ENCODE results near the gene GBA2. TPM values are rescaled to one million over a fixed set of nuclear protein-coding genes. Genes with fewer than 3 reads are reported as not detected.
A peak's percentile ranks its signal among the peaks of the same experiment; 100 is the strongest.

Gene GBA2
- polyA plus RNA-seq, 1 of the 3 experiments (the other 2 are of a cell fraction) = 71.5 TPM

DNA sequence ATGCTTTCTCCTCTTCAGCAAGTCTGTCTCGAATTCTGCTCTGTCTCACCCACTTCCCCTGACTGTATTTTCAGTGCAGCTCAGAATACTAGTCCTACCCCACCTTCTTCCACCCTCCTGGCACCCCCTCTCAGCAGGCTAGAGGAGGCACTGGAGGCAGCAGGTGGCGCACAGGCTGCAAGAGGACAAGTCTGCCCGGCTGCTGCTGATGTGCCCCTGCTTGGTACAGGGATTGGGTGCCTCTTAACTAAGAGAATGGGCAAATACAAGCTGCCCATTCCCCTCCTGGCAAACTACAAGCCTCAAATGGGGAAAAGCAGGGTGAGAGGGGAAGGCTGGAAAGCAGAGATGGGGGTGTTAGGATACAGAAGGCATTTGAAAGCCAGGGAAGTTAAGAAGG lies 22.1 kb downstream of the GBA2 start:
- DNase-seq = no peak
- Histone ChIP-seq H3K4me2 (peak overlapping the region; percentile 91), H3K79me2 (ENCODE audit: insufficient read depth) (peaks cover 93% of the 10 kb centered on the region), H3K27ac (ENCODE audit: low read depth in 2 of 2, low read length in 1 of 2) (peak overlapping the region; percentile 68 to 94), H3F3A (replicated peaks; ENCODE audit: insufficient read depth) (peaks cover 28% of the 10 kb centered on the region), H3K36me3 (replicated peaks in 1 of 2; ENCODE audit: control insufficient read depth in 1 of 2, insufficient read depth in 2 of 2, low read length in 1 of 2) (peaks cover 40% of the 10 kb centered on the region in 2 experiments), H3K9ac (peak overlapping the region; percentile 62), H3K4me3 (ENCODE audit: low read depth in 2 of 2, low read length in 1 of 2) (no peak overlapping the region), H3K9me2 (no peaks in the 10 kb centered on the region), H3K27me3 (ENCODE audit: insufficient read depth) (no peaks in the 10 kb centered on the region), H4K20me1 (ENCODE audit: insufficient read depth) (peaks cover 18% of the 10 kb centered on the region), H3K4me1 (ENCODE audit: control insufficient read depth in 1 of 2, insufficient read depth in 2 of 2, low read depth in 1 of 2, low read length in 1 of 2) (peaks cover 27 to 36% of the 10 kb centered on the region in 2 experiments), H3K9me3 (no peaks in the 10 kb centered on the region), H2AFZ (ENCODE audit: low read depth) (no peak overlapping the region)
- TF ChIP-seq, protein P1, sequence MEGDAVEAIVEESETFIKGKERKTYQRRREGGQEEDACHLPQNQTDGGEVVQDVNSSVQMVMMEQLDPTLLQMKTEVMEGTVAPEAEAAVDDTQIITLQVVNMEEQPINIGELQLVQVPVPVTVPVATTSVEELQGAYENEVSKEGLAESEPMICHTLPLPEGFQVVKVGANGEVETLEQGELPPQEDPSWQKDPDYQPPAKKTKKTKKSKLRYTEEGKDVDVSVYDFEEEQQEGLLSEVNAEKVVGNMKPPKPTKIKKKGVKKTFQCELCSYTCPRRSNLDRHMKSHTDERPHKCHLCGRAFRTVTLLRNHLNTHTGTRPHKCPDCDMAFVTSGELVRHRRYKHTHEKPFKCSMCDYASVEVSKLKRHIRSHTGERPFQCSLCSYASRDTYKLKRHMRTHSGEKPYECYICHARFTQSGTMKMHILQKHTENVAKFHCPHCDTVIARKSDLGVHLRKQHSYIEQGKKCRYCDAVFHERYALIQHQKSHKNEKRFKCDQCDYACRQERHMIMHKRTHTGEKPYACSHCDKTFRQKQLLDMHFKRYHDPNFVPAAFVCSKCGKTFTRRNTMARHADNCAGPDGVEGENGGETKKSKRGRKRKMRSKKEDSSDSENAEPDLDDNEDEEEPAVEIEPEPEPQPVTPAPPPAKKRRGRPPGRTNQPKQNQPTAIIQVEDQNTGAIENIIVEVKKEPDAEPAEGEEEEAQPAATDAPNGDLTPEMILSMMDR (IDR thresholded peaks at IDR 0.05) = peak; percentile 29; the same call in 1 of the 2 replicates
- TF ChIP-seq RFX5 (IDR thresholded peaks at IDR 0.05; ENCODE audit: low read length) (peak; percentile 98), GATA2 (CRISPR knock-in tag; IDR thresholded peaks at IDR 0.05) (no peak)
- WGBS (ENCODE audit: low lambda C conversion rate) = 77% methylated on average over 3 of the region's 3 CpGs
- ChIA-PET POLR2A (interaction anchor here (1.3 kb wide), 1 partner anchor 30 kb away, joined by 3 read pairs; no protein-coding TSS in a partner anchor), CTCF (interaction anchor here (0.7 to 9.7 kb wide), 12 partner anchors 9 to 123 kb away, joined by 3 to 103 read pairs (median 6); partner anchors contain the start of genes CCDC107, RMRP and TPM2)

DNA sequence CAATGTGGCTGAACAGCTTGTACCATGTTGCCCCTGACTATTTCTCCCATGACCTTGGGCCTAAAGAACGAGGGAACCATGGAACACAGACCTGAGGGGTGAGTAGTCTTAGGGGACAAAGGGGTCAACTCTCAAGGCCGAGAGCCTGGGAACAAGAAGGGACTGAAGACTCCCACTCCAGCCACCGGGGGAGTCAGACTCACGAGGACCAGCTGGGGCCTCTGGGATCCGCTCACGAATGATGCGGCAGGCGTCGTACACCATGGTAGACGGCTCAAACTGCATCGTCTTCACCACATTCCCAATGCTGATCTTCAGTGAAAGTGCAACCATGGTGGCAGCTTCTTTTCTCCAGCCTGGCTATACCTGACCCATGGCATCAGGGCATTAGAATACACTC lies 23.7 kb downstream of the GBA2 start:
- TF ChIP-seq MXI1 (IDR thresholded peaks at IDR 0.05; ENCODE audit: low read depth, low read length) = no peak
- TF ChIP-seq FOXJ3 (CRISPR knock-in tag; IDR thresholded peaks at IDR 0.05) = no peak
- no peak for TF ChIP-seq RXRA (IDR thresholded peaks at IDR 0.05; ENCODE audit: borderline replicate concordance, low read depth)
- Histone ChIP-seq H3K27me3 (ENCODE audit: insufficient read depth) (no peaks in the 10 kb centered on the region), H3K4me3 (ENCODE audit: low read depth in 2 of 2, low read length in 1 of 2) (no peak overlapping the region), H3K9ac (no peak overlapping the region), H3K79me2 (ENCODE audit: insufficient read depth) (peaks cover 77% of the 10 kb centered on the region), H3K36me3 (replicated peaks in 1 of 2; ENCODE audit: control insufficient read depth in 1 of 2, insufficient read depth in 2 of 2, low read length in 1 of 2) (peaks cover 55 to 56% of the 10 kb centered on the region in 2 experiments), H3F3A (replicated peaks; ENCODE audit: insufficient read depth) (peaks cover 24% of the 10 kb centered on the region), H2AFZ (ENCODE audit: low read depth) (no peak overlapping the region), H3K27ac (ENCODE audit: low read depth in 2 of 2, low read length in 1 of 2) (no peak overlapping the region), H4K20me1 (ENCODE audit: insufficient read depth) (peaks cover 14% of the 10 kb centered on the region), H3K9me2 (no peaks in the 10 kb centered on the region), H3K4me2 (no peak overlapping the region), H3K9me3 (no peaks in the 10 kb centered on the region), H3K4me1 (ENCODE audit: control insufficient read depth in 1 of 2, insufficient read depth in 2 of 2, low read depth in 1 of 2, low read length in 1 of 2) (peaks cover 27 to 28% of the 10 kb centered on the region in 2 experiments)
- CTCF ChIA-PET = interaction anchor here (1.0 to 9.7 kb wide), 5 partner anchors 10 to 67 kb away, joined by 3 to 103 read pairs (median 5); partner anchors contain the start of genes CCDC107 and RMRP
- 94% methylated on average over 11 of the region's 11 CpGs for WGBS (ENCODE audit: low lambda C conversion rate)
- POLR2A ChIA-PET = no interaction called here
- no peak for DNase-seq

DNA sequence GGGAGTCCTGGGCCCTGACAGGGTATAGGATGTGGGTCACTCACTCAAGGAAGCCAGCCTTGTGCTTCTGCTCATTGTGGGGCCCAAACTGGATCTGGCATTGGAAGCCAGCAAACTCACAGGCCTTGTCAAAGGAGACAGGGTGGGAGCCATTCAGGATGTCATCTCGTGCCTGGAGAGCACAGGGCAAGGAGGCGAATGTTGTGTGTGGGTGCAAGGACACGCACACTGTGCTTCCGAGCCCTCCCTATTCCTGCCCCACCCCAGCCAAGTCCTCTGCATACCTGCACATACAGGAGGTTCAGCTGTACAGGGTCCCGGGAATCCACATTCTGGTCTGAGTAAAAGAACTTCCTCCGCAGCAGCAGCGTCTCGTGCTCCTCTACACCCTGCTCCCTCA lies 25.1 kb downstream of the GBA2 start:
- Histone ChIP-seq H3K9me3 (no peaks in the 10 kb centered on the region), H4K20me1 (ENCODE audit: insufficient read depth) (peaks cover 7% of the 10 kb centered on the region; the same call in 1 of the 2 replicates), H3K79me2 (ENCODE audit: insufficient read depth) (peaks cover 63% of the 10 kb centered on the region), H2AFZ (ENCODE audit: low read depth) (no peak overlapping the region), H3K9ac (no peak overlapping the region), H3K27ac (ENCODE audit: low read depth in 2 of 2, low read length in 1 of 2) (no peak overlapping the region), H3K36me3 (replicated peaks in 1 of 2; ENCODE audit: control insufficient read depth in 1 of 2, insufficient read depth in 2 of 2, low read length in 1 of 2) (peaks cover 54 to 70% of the 10 kb centered on the region in 2 experiments), H3F3A (replicated peaks; ENCODE audit: insufficient read depth) (peaks cover 16% of the 10 kb centered on the region), H3K4me3 (ENCODE audit: low read depth in 2 of 2, low read length in 1 of 2) (no peak overlapping the region), H3K27me3 (ENCODE audit: insufficient read depth) (no peaks in the 10 kb centered on the region), H3K9me2 (no peaks in the 10 kb centered on the region), H3K4me1 (ENCODE audit: control insufficient read depth in 1 of 2, insufficient read depth in 2 of 2, low read depth in 1 of 2, low read length in 1 of 2) (peaks cover 14 to 20% of the 10 kb centered on the region in 2 experiments), H3K4me2 (no peak overlapping the region)
- ChIA-PET POLR2A (no interaction called here), CTCF (interaction anchor here (1.6 to 19.9 kb wide), 3 partner anchors 9 to 28 kb away, joined by 3 to 183 read pairs (median 103); no protein-coding TSS in a partner anchor)
- TF ChIP-seq POLR2AphosphoS5 (IDR thresholded peaks at IDR 0.05; ENCODE audit: low read depth, low read length) (no peak), EP300 (IDR thresholded peaks at IDR 0.05; ENCODE audit: borderline replicate concordance in 1 of 2, low read depth in 1 of 2, low read length in 1 of 2) (no peak), GATA2 (CRISPR knock-in tag; IDR thresholded peaks at IDR 0.05) (no peak), YY1 (IDR thresholded peaks at IDR 0.05; ENCODE audit: low read depth) (no peak), TEAD4 (IDR thresholded peaks at IDR 0.05; ENCODE audit: borderline replicate concordance, insufficient read depth) (no peak), RCOR1 (IDR thresholded peaks at IDR 0.05; ENCODE audit: low read length) (no peak)
- TF ChIP-seq, protein P2, sequence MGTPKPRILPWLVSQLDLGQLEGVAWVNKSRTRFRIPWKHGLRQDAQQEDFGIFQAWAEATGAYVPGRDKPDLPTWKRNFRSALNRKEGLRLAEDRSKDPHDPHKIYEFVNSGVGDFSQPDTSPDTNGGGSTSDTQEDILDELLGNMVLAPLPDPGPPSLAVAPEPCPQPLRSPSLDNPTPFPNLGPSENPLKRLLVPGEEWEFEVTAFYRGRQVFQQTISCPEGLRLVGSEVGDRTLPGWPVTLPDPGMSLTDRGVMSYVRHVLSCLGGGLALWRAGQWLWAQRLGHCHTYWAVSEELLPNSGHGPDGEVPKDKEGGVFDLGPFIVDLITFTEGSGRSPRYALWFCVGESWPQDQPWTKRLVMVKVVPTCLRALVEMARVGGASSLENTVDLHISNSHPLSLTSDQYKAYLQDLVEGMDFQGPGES (IDR thresholded peaks at IDR 0.05; ENCODE audit: low read depth, low read length) = no peak
- TF ChIP-seq, protein P3, sequence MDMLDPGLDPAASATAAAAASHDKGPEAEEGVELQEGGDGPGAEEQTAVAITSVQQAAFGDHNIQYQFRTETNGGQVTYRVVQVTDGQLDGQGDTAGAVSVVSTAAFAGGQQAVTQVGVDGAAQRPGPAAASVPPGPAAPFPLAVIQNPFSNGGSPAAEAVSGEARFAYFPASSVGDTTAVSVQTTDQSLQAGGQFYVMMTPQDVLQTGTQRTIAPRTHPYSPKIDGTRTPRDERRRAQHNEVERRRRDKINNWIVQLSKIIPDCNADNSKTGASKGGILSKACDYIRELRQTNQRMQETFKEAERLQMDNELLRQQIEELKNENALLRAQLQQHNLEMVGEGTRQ (IDR thresholded peaks at IDR 0.05; ENCODE audit: borderline replicate concordance, low read depth, low read length) = no peak
- TF ChIP-seq, protein P4, sequence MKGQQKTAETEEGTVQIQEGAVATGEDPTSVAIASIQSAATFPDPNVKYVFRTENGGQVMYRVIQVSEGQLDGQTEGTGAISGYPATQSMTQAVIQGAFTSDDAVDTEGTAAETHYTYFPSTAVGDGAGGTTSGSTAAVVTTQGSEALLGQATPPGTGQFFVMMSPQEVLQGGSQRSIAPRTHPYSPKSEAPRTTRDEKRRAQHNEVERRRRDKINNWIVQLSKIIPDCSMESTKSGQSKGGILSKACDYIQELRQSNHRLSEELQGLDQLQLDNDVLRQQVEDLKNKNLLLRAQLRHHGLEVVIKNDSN (IDR thresholded peaks at IDR 0.05; ENCODE audit: borderline replicate concordance, low read depth) = no peak
- no peak for DNase-seq
- WGBS (ENCODE audit: low lambda C conversion rate) = 92% methylated on average over 5 of the region's 8 CpGs

Measured in SK-N-SH (cell line).